ENCODE results near the gene CIB2. TPM values are rescaled to one million over a fixed set of nuclear protein-coding genes. Genes with fewer than 3 reads are reported as not detected.
A peak's percentile ranks its signal among the peaks of the same experiment; 100 is the strongest.

The CIB2 gene
- total and polyA plus RNA-seq, 11 donors, result 3.3 to 18.5 (median 9.1) TPM

DNA sequence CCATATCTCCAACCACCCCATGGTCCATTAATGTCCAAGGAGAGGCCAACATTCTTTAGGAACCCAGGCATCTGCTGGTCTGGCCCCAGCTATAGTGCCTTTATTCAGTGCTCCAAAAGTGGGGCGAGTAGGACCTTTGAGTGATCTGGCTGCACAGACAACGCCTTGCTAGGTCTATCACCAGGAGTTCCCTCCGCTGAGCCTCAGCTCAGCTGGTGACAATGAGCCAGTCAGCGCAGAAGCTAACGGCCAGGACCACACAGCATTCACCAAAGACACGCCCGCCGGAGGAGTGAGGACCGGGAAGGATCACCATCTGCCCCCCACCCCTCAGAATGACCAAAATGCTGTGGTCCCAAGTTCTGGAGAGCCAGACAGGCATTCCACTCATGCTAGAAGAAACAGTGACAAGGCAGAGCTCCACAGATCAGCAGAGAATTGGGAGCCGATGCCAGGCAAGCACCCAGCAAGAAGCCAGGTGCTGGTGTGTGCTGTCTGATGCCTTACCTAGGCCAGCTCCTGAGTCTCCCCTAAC lies 72.8 kb downstream of the CIB2 start:
- 90 to 98% (median 93%) methylated on average over 6 to 10 of the region's 10 CpGs for WGBS, 4 donors
- TF ChIP-seq, protein P1, sequence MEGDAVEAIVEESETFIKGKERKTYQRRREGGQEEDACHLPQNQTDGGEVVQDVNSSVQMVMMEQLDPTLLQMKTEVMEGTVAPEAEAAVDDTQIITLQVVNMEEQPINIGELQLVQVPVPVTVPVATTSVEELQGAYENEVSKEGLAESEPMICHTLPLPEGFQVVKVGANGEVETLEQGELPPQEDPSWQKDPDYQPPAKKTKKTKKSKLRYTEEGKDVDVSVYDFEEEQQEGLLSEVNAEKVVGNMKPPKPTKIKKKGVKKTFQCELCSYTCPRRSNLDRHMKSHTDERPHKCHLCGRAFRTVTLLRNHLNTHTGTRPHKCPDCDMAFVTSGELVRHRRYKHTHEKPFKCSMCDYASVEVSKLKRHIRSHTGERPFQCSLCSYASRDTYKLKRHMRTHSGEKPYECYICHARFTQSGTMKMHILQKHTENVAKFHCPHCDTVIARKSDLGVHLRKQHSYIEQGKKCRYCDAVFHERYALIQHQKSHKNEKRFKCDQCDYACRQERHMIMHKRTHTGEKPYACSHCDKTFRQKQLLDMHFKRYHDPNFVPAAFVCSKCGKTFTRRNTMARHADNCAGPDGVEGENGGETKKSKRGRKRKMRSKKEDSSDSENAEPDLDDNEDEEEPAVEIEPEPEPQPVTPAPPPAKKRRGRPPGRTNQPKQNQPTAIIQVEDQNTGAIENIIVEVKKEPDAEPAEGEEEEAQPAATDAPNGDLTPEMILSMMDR (IDR thresholded peaks at IDR 0.05), result no peak
- no peak for TF ChIP-seq POLR2A (IDR thresholded peaks at IDR 0.05)
- peak overlapping the region in 1 of 12 donors; percentile 74 for H3K27ac ChIP-seq
- H3K4me3 ChIP-seq, result no peak overlapping the region
- DNase-seq, result no peak
- H3K27me3 ChIP-seq, result no peaks in the 10 kb centered on the region
- ATAC-seq, result no peak
- no peaks in the 10 kb centered on the region for H3K9me3 ChIP-seq
- H3K36me3 ChIP-seq, result peaks cover 0 to 7% (median 4%) of the 10 kb centered on the region in 9 donors
- intact Hi-C loops (cut with DNase I), result loop anchor here in 1 of 10 donors (5.0 kb wide), 1 partner anchor 51 kb away; no protein-coding TSS in a partner anchor
- peaks cover 12 to 97% (median 53%) of the 10 kb centered on the region in 12 donors for H3K4me1 ChIP-seq

DNA sequence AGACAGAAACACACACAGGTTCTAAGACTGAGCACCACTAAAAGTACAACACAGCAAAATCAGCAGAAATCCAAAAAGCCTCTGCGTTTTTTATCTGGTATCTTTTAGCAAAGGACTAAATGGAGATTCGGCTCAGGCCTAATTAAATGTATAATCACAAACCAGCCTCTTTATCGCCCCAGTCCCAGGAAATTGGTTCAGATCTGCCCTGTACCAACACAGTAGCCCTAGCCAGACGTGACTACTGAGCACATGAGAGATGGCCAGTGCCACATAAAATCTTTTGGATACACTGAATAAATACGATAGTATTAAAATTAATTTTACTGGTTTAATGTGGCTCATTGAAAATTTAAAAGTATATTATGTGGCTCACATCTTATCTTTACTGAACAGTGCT lies 73.4 kb downstream of the CIB2 start:
- no peaks in the 10 kb centered on the region for H3K9me3 ChIP-seq
- TF ChIP-seq, protein P1 (IDR thresholded peaks at IDR 0.05), result no peak
- TF ChIP-seq POLR2A (IDR thresholded peaks at IDR 0.05), result no peak
- H3K4me1 ChIP-seq, result peaks cover 12 to 97% (median 53%) of the 10 kb centered on the region in 12 donors
- ATAC-seq (no peak), DNase-seq (no peak)
- H3K27ac ChIP-seq, result peak overlapping the region in 3 of 12 donors; percentile 40 to 74 (median 57)
- no peak overlapping the region for H3K4me3 ChIP-seq
- WGBS, 4 donors, result 86 to 89% (median 88%) methylated on average over 5 of the region's 5 CpGs
- H3K36me3 ChIP-seq, result peaks cover 0 to 14% (median 10%) of the 10 kb centered on the region in 9 donors
- H3K27me3 ChIP-seq, result no peaks in the 10 kb centered on the region
- intact Hi-C loops (cut with DNase I), result loop anchor here in 1 of 10 donors (5.0 kb wide), 1 partner anchor 51 kb away; no protein-coding TSS in a partner anchor

DNA sequence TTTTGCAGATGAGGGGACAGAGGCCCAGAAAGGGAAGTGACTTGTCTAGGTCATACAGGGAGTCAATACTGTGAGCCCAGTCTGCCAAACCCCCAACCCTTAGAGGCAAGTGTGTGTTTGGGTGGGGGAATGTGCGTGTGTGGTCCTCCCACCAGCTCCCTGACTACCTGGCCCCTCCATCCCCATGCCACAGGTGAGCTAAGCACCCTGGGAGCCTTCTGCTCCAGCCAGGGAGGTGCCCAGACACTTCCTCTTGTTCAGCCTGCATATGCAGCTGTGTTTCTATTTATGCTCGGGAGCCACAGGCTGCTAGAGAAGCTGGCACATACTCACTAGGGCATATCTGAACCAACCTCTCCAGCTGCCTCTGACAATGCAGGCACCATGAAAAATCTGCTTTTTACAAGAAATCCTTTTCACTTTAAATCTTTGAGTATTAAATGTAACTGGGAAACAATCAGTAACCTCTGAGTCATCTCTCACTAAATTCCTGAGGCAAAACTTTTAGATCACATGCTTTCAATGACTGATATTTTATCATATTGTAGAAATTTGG lies 74.5 kb downstream of the CIB2 start:
- Histone ChIP-seq H3K9me3 (no peaks in the 10 kb centered on the region), H3K27ac (peak overlapping the region in 9 of 12 donors; percentile 3 to 74 (median 42)), H3K4me3 (no peak overlapping the region), H3K4me1 (peaks cover 15 to 97% (median 54%) of the 10 kb centered on the region in 12 donors), H3K27me3 (no peaks in the 10 kb centered on the region), H3K36me3 (peaks cover 0 to 20% (median 11%) of the 10 kb centered on the region in 9 donors)
- ATAC-seq (peak; percentile 82 to 89 (median 86)), DNase-seq (peak in 3 of 5 donors; percentile 40 to 67 (median 45))
- TF ChIP-seq POLR2A (IDR thresholded peaks at IDR 0.05), result no peak
- TF ChIP-seq, protein P1 (IDR thresholded peaks at IDR 0.05), result no peak
- WGBS, 4 donors, result 24 to 44% (median 34%) methylated on average over 2 of the region's 2 CpGs
- intact Hi-C loops (cut with DNase I), result loop anchor here in 1 of 10 donors (5.0 kb wide), 1 partner anchor 49 kb away; no protein-coding TSS in a partner anchor

All from heart left ventricle (tissue), 16 donors.